MM.1S (cell line): Measurements from ENCODE around the gene PSG11.

ENCODE experiments used
- EZH2 ChIP-seq: fragments of 300-600 bp; sonication (generic); optimal IDR thresholded peaks from 2 replicates; pipeline ENCODE3; 2017; ENCODE audit warnings: low read depth, mild to moderate bottlenecking, antibody characterized with exemption, low read length, mixed read lengths
- TF ChIP-seq, protein P1 (sequence below): fragments of 300-600 bp; sonication (generic); IDR thresholded peaks from 2 replicates; pipeline ENCODE4 v1.5.1; 2016; ENCODE audit warnings: antibody characterized with exemption, low read length, mixed read lengths

DNA sequence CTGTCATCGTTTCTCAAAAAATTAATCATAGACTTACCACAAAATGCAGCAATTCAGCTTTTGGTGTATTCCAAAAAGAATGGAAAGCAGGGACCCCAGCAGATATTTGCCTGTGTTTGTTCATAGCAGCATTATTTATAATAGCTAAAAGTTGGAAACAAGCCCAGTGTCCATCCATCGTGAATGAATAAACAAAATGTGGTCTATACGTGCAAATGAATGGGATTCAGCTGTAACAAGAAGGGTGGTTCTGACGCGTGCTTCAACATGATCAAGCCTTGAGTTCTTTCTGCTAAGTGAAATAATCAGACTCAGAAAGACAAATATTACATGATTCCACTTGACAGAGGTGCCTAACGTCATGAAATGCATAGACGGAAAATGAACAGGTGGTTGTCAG, 36.4 kb downstream of the PSG11 start:
- TF ChIP-seq, protein P1, sequence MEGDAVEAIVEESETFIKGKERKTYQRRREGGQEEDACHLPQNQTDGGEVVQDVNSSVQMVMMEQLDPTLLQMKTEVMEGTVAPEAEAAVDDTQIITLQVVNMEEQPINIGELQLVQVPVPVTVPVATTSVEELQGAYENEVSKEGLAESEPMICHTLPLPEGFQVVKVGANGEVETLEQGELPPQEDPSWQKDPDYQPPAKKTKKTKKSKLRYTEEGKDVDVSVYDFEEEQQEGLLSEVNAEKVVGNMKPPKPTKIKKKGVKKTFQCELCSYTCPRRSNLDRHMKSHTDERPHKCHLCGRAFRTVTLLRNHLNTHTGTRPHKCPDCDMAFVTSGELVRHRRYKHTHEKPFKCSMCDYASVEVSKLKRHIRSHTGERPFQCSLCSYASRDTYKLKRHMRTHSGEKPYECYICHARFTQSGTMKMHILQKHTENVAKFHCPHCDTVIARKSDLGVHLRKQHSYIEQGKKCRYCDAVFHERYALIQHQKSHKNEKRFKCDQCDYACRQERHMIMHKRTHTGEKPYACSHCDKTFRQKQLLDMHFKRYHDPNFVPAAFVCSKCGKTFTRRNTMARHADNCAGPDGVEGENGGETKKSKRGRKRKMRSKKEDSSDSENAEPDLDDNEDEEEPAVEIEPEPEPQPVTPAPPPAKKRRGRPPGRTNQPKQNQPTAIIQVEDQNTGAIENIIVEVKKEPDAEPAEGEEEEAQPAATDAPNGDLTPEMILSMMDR: no peak
- no peak for TF ChIP-seq EZH2
